Endothelial cell of umbilical vein (primary cell): ENCODE measurements around the gene TMEM132A. TPM values are rescaled to one million over a fixed set of nuclear protein-coding genes. Genes with fewer than 3 reads are reported as not detected.

Source experiments
- BruUV-seq: library from RNA; stranded (reverse); fragments of 400-500 nt; replicated peaks from 2 replicates; lab custom pipeline; 2021; lab: Mats Ljungman, UMichigan
- CTCF ChIA-PET: fragments of 300-600, 350-600 bp; sonication (Branson Sonifier 250); formaldehyde crosslinking; loops from one replicate; lab custom pipeline; 2021; ENCODE audit warnings: antibody characterized with exemption, inconsistent platforms; lab: Charles Lee
- POLR2A ChIA-PET: fragments of 300-600, 350-600 bp; sonication (Branson Sonifier 250); formaldehyde crosslinking; loops from one replicate; lab custom pipeline; 2021; ENCODE audit warnings: antibody characterized with exemption, inconsistent platforms; lab: Charles Lee
- DNase-seq: peaks from one replicate; pipeline ENCODE4 v3.0.0-alpha.2; 2011; ENCODE audit warnings: low read depth, low spot score
- FAIRE-seq: peaks from 2 replicates; lab custom pipeline; 2011; peaks lifted over from hg19 to GRCh38; lab: Jason Lieb, UNC
- H2AFZ ChIP-seq: 2 replicates; pipeline ENCODE4 v1.6.0; 2012; ENCODE audit warnings: low read depth, low read length, control low read depth, inconsistent platforms
- H3K27ac ChIP-seq: 2 replicates; pipeline ENCODE4 v1.5.1; 2011; ENCODE audit warnings: low read depth, mild to moderate bottlenecking, control low read depth, low read length, moderate library complexity; ENCODE audit not compliant: insufficient read depth
- H3K27me3 ChIP-seq, 2 experiments: 2 replicates each; pipeline versions ENCODE4 v1.6.0 to v1.6.1; 2011; ENCODE audit warnings: low read length in 2 of 2, mixed read lengths in 1 of 2; ENCODE audit not compliant: control insufficient read depth in 2 of 2, insufficient read depth in 2 of 2
- H3K36me3 ChIP-seq, 2 experiments: 2 replicates in 1 of 2; 3 replicates in 1 of 2; pipeline ENCODE4 v1.5.1; 2011; ENCODE audit warnings: low read length in 2 of 2, mild to moderate bottlenecking in 1 of 2, moderate library complexity in 1 of 2; ENCODE audit not compliant: control insufficient read depth in 2 of 2, insufficient read depth in 2 of 2; ENCODE audit errors: extremely low read depth in 1 of 2
- H3K4me1 ChIP-seq: 3 replicates; pipeline ENCODE4 v1.5.1; 2011; ENCODE audit warnings: mild to moderate bottlenecking, low read length; ENCODE audit not compliant: control insufficient read depth, insufficient read depth; ENCODE audit errors: extremely low read depth
- H3K4me2 ChIP-seq: 2 replicates; pipeline ENCODE4 v1.6.1; 2011; ENCODE audit warnings: low read length, control low read depth, mixed read lengths; ENCODE audit not compliant: insufficient read depth
- H3K4me3 ChIP-seq, 3 experiments: fragments of 200-600 bp in 1 of 3; sonication (generic), shearing (Covaris generic) in 1 of 3; replicated peaks in 1 of 3; 2 replicates each; pipeline ENCODE4 v1.5.1; 2011 to 2016; ENCODE audit warnings: control low read depth in 3 of 3, low read length in 3 of 3, mild to moderate bottlenecking in 2 of 3, inconsistent platforms in 1 of 3, low read depth in 1 of 3, moderate library complexity in 1 of 3; ENCODE audit not compliant: insufficient read depth in 1 of 3
- H3K79me2 ChIP-seq: 2 replicates; pipeline ENCODE4 v1.6.0; 2012; ENCODE audit warnings: low read length, inconsistent platforms; ENCODE audit not compliant: control insufficient read depth, insufficient read depth
- H3K9ac ChIP-seq: replicated peaks from 2 replicates; pipeline ENCODE3; 2011; ENCODE audit warnings: low read length, control low read depth; ENCODE audit not compliant: insufficient read depth; ENCODE audit errors: extremely low read depth
- H3K9me1 ChIP-seq: replicated peaks from 3 replicates; pipeline ENCODE4 v1.6.0; 2011; ENCODE audit warnings: mild to moderate bottlenecking, low read length; ENCODE audit not compliant: control insufficient read depth, insufficient read depth; ENCODE audit errors: extremely low read depth
- H3K9me3 ChIP-seq: replicated peaks from 2 replicates; pipeline ENCODE4 v1.5.1; 2012; ENCODE audit warnings: low read length, inconsistent platforms; ENCODE audit not compliant: control insufficient read depth, insufficient read depth
- H4K20me1 ChIP-seq: replicated peaks from 2 replicates; pipeline ENCODE3; 2011; ENCODE audit warnings: mild to moderate bottlenecking, low read length; ENCODE audit not compliant: control insufficient read depth, insufficient read depth; ENCODE audit errors: extremely low read depth
- CTCF ChIP-seq, 2 donors: IDR thresholded peaks; 1 replicate in 1 of 2; 2 replicates in 1 of 2; pipeline ENCODE4 v1.5.1; 2011; ENCODE audit warnings: low read length in 2 of 2, mild to moderate bottlenecking in 2 of 2, moderate library complexity in 2 of 2, control low read depth in 1 of 2, inconsistent platforms in 1 of 2, low read depth in 1 of 2; ENCODE audit not compliant: insufficient read depth in 1 of 2; ENCODE audit errors: extremely low read depth in 1 of 2
- EZH2 ChIP-seq: IDR thresholded peaks from 2 replicates; pipeline ENCODE4 v1.6.1; 2012; ENCODE audit warnings: borderline replicate concordance, low read depth, mild to moderate bottlenecking, moderate library complexity, low read length, inconsistent platforms; ENCODE audit not compliant: severe bottlenecking
- FOS ChIP-seq: IDR thresholded peaks from 2 replicates; pipeline ENCODE4 v1.6.1; 2011; ENCODE audit warnings: mild to moderate bottlenecking, low read length, moderate library complexity, borderline replicate concordance; ENCODE audit not compliant: insufficient read depth
- GATA2 ChIP-seq: IDR thresholded peaks from 2 replicates; pipeline ENCODE4 v1.7.0; 2011; ENCODE audit warnings: low read depth, mild to moderate bottlenecking, moderate library complexity, mixed read lengths, low read length; ENCODE audit not compliant: insufficient read length, insufficient read depth
- JUN ChIP-seq: IDR thresholded peaks from 2 replicates; pipeline ENCODE4 v1.6.1; 2011; ENCODE audit warnings: borderline replicate concordance, low read depth; ENCODE audit not compliant: insufficient read length, insufficient read depth
- MAX ChIP-seq: IDR thresholded peaks from 2 replicates; pipeline ENCODE4 v1.6.1; 2011; ENCODE audit not compliant: insufficient read depth, insufficient read length
- MYC ChIP-seq: IDR thresholded peaks from one replicate; pipeline ENCODE4 v1.6.1; 2011; ENCODE audit warnings: mild to moderate bottlenecking, low read depth, low read length
- POLR2A ChIP-seq: IDR thresholded peaks from 2 replicates; pipeline ENCODE4 v1.6.1; 2012; ENCODE audit warnings: low read depth, mild to moderate bottlenecking, control low read depth, low read length
- POLR2AphosphoS5 ChIP-seq: IDR thresholded peaks from 2 replicates; pipeline ENCODE4 v1.6.1; 2012; ENCODE audit warnings: low read depth, mild to moderate bottlenecking, control low read depth, low read length, moderate library complexity; ENCODE audit not compliant: insufficient read depth
- dilution Hi-C: fragments of 300-500 bp; cut with MboI; formaldehyde crosslinking; loops from one replicate; pipeline ENCODE4 v1.15.0; 2019; ENCODE audit warnings: low sequenced_read_pairs; ENCODE audit not compliant: extremely low pct_ligation_motif_present
- intact Hi-C: fragments of 100-400 bp; cut with micrococcal nuclease; formaldehyde crosslinking; loops from one replicate; pipeline ENCODE4 v1.10.0; 2022
- polyA plus RNA-seq, 4 experiments: library from polyadenylated mRNA; depleted of rRNA in 3 of 4; stranded (reverse) in 3 of 4; unstranded in 1 of 4; fragments of >200 nt; gene quantifications; 2 replicates each; pipeline versions ENCODE4 v1.2.1 to v1.2.3, GENCODE V29; 2011 to 2012; ENCODE audit warnings: missing spikeins in 1 of 4
- total RNA-seq: library from RNA; stranded (reverse); gene quantifications from 2 replicates; pipeline ENCODE4 v1.2.3, GENCODE V29; 2021

The TMEM132A gene
- total and polyA plus RNA-seq, 2 donors (not counting 3 experiments of a cell fraction or from before 2014, with no cell fraction given), result 74.3 to 106 TPM

- CTCF ChIA-PET, result interaction anchor here (4.4 to 13.1 kb wide), 3 partner anchors 13 to 126 kb away, joined by 108 to 300 read pairs (median 122); no protein-coding TSS in a partner anchor
- no peak overlapping the region for H3K27ac ChIP-seq
- H4K20me1 ChIP-seq, result no peaks in the 10 kb centered on the region
- intact Hi-C loops (no loop called here), dilution Hi-C loops (no loop called here)
- TF ChIP-seq GATA2 (no peak), MYC (no peak), CTCF (IDR thresholded peaks at IDR 0.05; ENCODE audit: extremely low read depth in 1 of 2, insufficient read depth in 1 of 2, low read depth in 1 of 2, low read length in 2 of 2) (no peak), POLR2A (no peak), JUN (no peak), MAX (no peak), FOS (no peak), EZH2 (no peak), POLR2AphosphoS5 (no peak)
- no peaks in the 10 kb centered on the region for H3K27me3 ChIP-seq
- H3K9ac ChIP-seq, result no peak overlapping the region
- peaks cover 29 to 43% of the 10 kb centered on the region in 2 experiments for H3K36me3 ChIP-seq
- no peak overlapping the region for H3K4me3 ChIP-seq
- H3K4me2 ChIP-seq, result no peak overlapping the region
- no peak overlapping the region for H2AFZ ChIP-seq
- BruUV-seq, result no TSS peak
- POLR2A ChIA-PET, result no interaction called here
- FAIRE-seq (no peak), DNase-seq (no peak)
- no peaks in the 10 kb centered on the region for H3K9me3 ChIP-seq
- peaks cover 20% of the 10 kb centered on the region for H3K4me1 ChIP-seq
- H3K9me1 ChIP-seq, result no peaks in the 10 kb centered on the region
- peaks cover 41% of the 10 kb centered on the region for H3K79me2 ChIP-seq
Observed at GRCh38 chr11:60902625-60903024, 21.6 kb upstream of the TMEM132A start.
